ENCODE measurements around the gene SRXN1. TPM values are rescaled to one million over a fixed set of nuclear protein-coding genes. Genes with fewer than 3 reads are reported as not detected.
A peak's percentile ranks its signal among the peaks of the same experiment; 100 is the strongest.
"Not testable (repeated sequence)": the region's sequence is repeated elsewhere in the genome, so short reads cannot be mapped to it uniquely, and the experiment has no call there.

SRXN1 gene
- total RNA-seq, 3 donors from 2014 or later, result 28.5 to 39.8 (median 38.5) TPM

GRCh38 chr20:653590-654416 lies 803 bp upstream of the SRXN1 start:
- no peaks in the 10 kb centered on the region for H3K9me3 Mint-ChIP-seq
- H3K4me1 Mint-ChIP-seq (ENCODE audit: low read depth), result peaks cover 32% of the 10 kb centered on the region
- ATAC-seq (no peak), DNase-seq (no peak)
- H3K27me3 Mint-ChIP-seq (ENCODE audit: low read depth), result peaks cover 11% of the 10 kb centered on the region
- peaks cover 7% of the 10 kb centered on the region for H3K36me3 Mint-ChIP-seq (ENCODE audit: insufficient read depth)
- H3K4me3 Mint-ChIP-seq, result peak overlapping the region; percentile 81

- peak overlapping the region; percentile 90 for H3K4me3 Mint-ChIP-seq
- H3K4me1 Mint-ChIP-seq (ENCODE audit: low read depth), result peaks cover 32% of the 10 kb centered on the region
- ATAC-seq, result peak in 1 of 2 donors; percentile 14
- H3K9me3 Mint-ChIP-seq, result no peaks in the 10 kb centered on the region
- peaks cover 13% of the 10 kb centered on the region for H3K36me3 Mint-ChIP-seq (ENCODE audit: insufficient read depth)
- peaks cover 2% of the 10 kb centered on the region for H3K27me3 Mint-ChIP-seq (ENCODE audit: low read depth)
- no peak for DNase-seq
Observed at GRCh38 chr20:652615-653109, 338 bp downstream of the SRXN1 start.

- Mint-ChIP-seq H3K4me1 (ENCODE audit: low read depth) (peaks cover 32% of the 10 kb centered on the region), H3K9me3 (no peaks in the 10 kb centered on the region), H3K27me3 (ENCODE audit: low read depth) (peaks cover 2% of the 10 kb centered on the region), H3K36me3 (ENCODE audit: insufficient read depth) (peaks cover 15% of the 10 kb centered on the region), H3K4me3 (peak overlapping the region; percentile 90)
- DNase-seq (no peak), ATAC-seq (peak in 1 of 2 donors; percentile 5)
Observed at GRCh38 chr20:651713-652614, 1.0 kb downstream of the SRXN1 start.

GRCh38 chr20:650954-651353 lies 2.0 kb downstream of the SRXN1 start:
- peaks cover 32% of the 10 kb centered on the region for H3K4me1 Mint-ChIP-seq (ENCODE audit: low read depth)
- peak overlapping the region; percentile 90 for H3K4me3 Mint-ChIP-seq
- H3K27me3 Mint-ChIP-seq (ENCODE audit: low read depth), result no peaks in the 10 kb centered on the region
- H3K9me3 Mint-ChIP-seq, result no peaks in the 10 kb centered on the region
- no peak for DNase-seq
- peaks cover 15% of the 10 kb centered on the region for H3K36me3 Mint-ChIP-seq (ENCODE audit: insufficient read depth)
- ATAC-seq, result no peak

- no peak for ATAC-seq
- Mint-ChIP-seq H3K4me3 (no peak overlapping the region), H3K27me3 (ENCODE audit: low read depth) (no peaks in the 10 kb centered on the region), H3K4me1 (ENCODE audit: low read depth) (peaks cover 36% of the 10 kb centered on the region), H3K36me3 (ENCODE audit: insufficient read depth) (peaks cover 15% of the 10 kb centered on the region), H3K9me3 (no peaks in the 10 kb centered on the region)
- no peak for DNase-seq
Observed at GRCh38 chr20:650281-650680, 2.7 kb downstream of the SRXN1 start.

- ATAC-seq (no peak), DNase-seq (no peak)
- Mint-ChIP-seq H3K36me3 (ENCODE audit: insufficient read depth) (peaks cover 15% of the 10 kb centered on the region), H3K27me3 (ENCODE audit: low read depth) (peaks cover 18% of the 10 kb centered on the region), H3K4me3 (no peak overlapping the region), H3K4me1 (ENCODE audit: low read depth) (peaks cover 28% of the 10 kb centered on the region), H3K9me3 (no peaks in the 10 kb centered on the region)
Observed at GRCh38 chr20:647479-648019, 5.5 kb downstream of the SRXN1 start.

- H3K27me3 Mint-ChIP-seq (ENCODE audit: low read depth), result peaks cover 18% of the 10 kb centered on the region
- no peak for DNase-seq
- ATAC-seq, result no peak
- H3K4me1 Mint-ChIP-seq (ENCODE audit: low read depth), result peaks cover 21% of the 10 kb centered on the region
- H3K9me3 Mint-ChIP-seq, result no peaks in the 10 kb centered on the region
- peaks cover 15% of the 10 kb centered on the region for H3K36me3 Mint-ChIP-seq (ENCODE audit: insufficient read depth)
- H3K4me3 Mint-ChIP-seq, result no peak overlapping the region
Observed at GRCh38 chr20:646868-647233, 6.1 kb downstream of the SRXN1 start.

- DNase-seq (no peak), ATAC-seq (no peak)
- Mint-ChIP-seq H3K4me1 (ENCODE audit: low read depth) (peaks cover 19% of the 10 kb centered on the region), H3K27me3 (ENCODE audit: low read depth) (peaks cover 20% of the 10 kb centered on the region), H3K9me3 (no peaks in the 10 kb centered on the region), H3K4me3 (no peak overlapping the region), H3K36me3 (ENCODE audit: insufficient read depth) (peaks cover 15% of the 10 kb centered on the region)
Observed at GRCh38 chr20:646107-646867, 6.7 kb downstream of the SRXN1 start.

- Mint-ChIP-seq H3K4me3 (no peak overlapping the region), H3K4me1 (ENCODE audit: low read depth) (peaks cover 17% of the 10 kb centered on the region), H3K36me3 (ENCODE audit: insufficient read depth) (peaks cover 15% of the 10 kb centered on the region), H3K27me3 (ENCODE audit: low read depth) (peaks cover 24% of the 10 kb centered on the region), H3K9me3 (no peaks in the 10 kb centered on the region)
- DNase-seq, result peak; percentile 55
- ATAC-seq, result peak; percentile 82 to 88
Observed at GRCh38 chr20:645318-646106, 7.5 kb downstream of the SRXN1 start.

- Mint-ChIP-seq H3K9me3 (no peaks in the 10 kb centered on the region), H3K4me1 (ENCODE audit: low read depth) (peaks cover 14% of the 10 kb centered on the region), H3K36me3 (ENCODE audit: insufficient read depth) (peaks cover 10% of the 10 kb centered on the region), H3K27me3 (ENCODE audit: low read depth) (peaks cover 26% of the 10 kb centered on the region), H3K4me3 (no peak overlapping the region)
- ATAC-seq (no peak), DNase-seq (no peak)
Observed at GRCh38 chr20:644692-645317, 8.2 kb downstream of the SRXN1 start.

- peaks cover 1% of the 10 kb centered on the region for H3K36me3 Mint-ChIP-seq (ENCODE audit: insufficient read depth)
- no peaks in the 10 kb centered on the region for H3K9me3 Mint-ChIP-seq
- peaks cover 12% of the 10 kb centered on the region for H3K4me1 Mint-ChIP-seq (ENCODE audit: low read depth)
- DNase-seq (no peak), ATAC-seq (no peak)
- peaks cover 28% of the 10 kb centered on the region for H3K27me3 Mint-ChIP-seq (ENCODE audit: low read depth)
- H3K4me3 Mint-ChIP-seq, result no peak overlapping the region
Observed at GRCh38 chr20:642398-643174, 10.4 kb downstream of the SRXN1 start.

GRCh38 chr20:642013-642397 lies 11.0 kb downstream of the SRXN1 start:
- H3K4me1 Mint-ChIP-seq (ENCODE audit: low read depth), result peaks cover 12% of the 10 kb centered on the region
- peaks cover 31% of the 10 kb centered on the region for H3K27me3 Mint-ChIP-seq (ENCODE audit: low read depth)
- not testable (repeated sequence) for DNase-seq; ATAC-seq; H3K4me3 Mint-ChIP-seq; H3K9me3 Mint-ChIP-seq; H3K36me3 Mint-ChIP-seq (ENCODE audit: insufficient read depth)

All from activated T-cell treated with anti-CD3 and anti-CD28 coated beads, Interleukin-2, amount 50 U/mL, for 4 hours (primary cell).